Thyroid gland (tissue), 4 donors: ENCODE measurements around the gene ICE1.

Experiments
- CTCF ChIP-seq, 6 experiments: fragments of 200-600 bp in 3 of 6; fragments of 450-650 bp in 3 of 6; sonication (generic) in 3 of 6; IDR thresholded peaks; one replicate each; pipeline ENCODE4 v1.5.1; 2016 to 2019; ENCODE audit warnings: antibody characterized with exemption in 6 of 6, mild to moderate bottlenecking in 2 of 6, inconsistent platforms in 1 of 6, moderate library complexity in 1 of 6
- POLR2A ChIP-seq, 2 donors: fragments of 450-650 bp; IDR thresholded peaks; one replicate each; pipeline ENCODE4 v1.6.1; 2017; ENCODE audit warnings: antibody characterized with exemption in 2 of 2, mild to moderate bottlenecking in 2 of 2, moderate library complexity in 1 of 2

GRCh38 chr5:5387777-5388176, 34.7 kb upstream of the ICE1 start:
- no peak for TF ChIP-seq CTCF (IDR thresholded peaks at IDR 0.05)
- TF ChIP-seq POLR2A (IDR thresholded peaks at IDR 0.05) = no peak
